CD4-positive, CD25-positive, alpha-beta regulatory T cell (primary cell): ENCODE data around the gene FRMD5. TPM values are rescaled to one million over a fixed set of nuclear protein-coding genes. Genes with fewer than 3 reads are reported as not detected.
A peak's percentile ranks its signal among the peaks of the same experiment; 100 is the strongest.
"Not testable (repeated sequence)": the region's sequence is repeated elsewhere in the genome, so short reads cannot be mapped to it uniquely, and the experiment has no call there.

ENCODE experiments used
- ATAC-seq, 2 donors: fragments of 150-1000 bp; cut with Tn5 transposase; one replicate each; pipeline ENCODE4 v1.10.0; 2021; ENCODE audit warnings: low read depth in 2 of 2, moderate number of reproducible peaks in 2 of 2, moderate library complexity in 1 of 2
- DNase-seq, 3 donors: peaks; one replicate each; pipeline versions ENCODE4 v3.0.0 to v3.0.0-alpha.2; 2012 to 2022; ENCODE audit warnings: mixed read lengths in 1 of 3
- H3K27ac ChIP-seq: one replicate; pipeline ENCODE4 v1.7.0; 2013; ENCODE audit warnings: mild to moderate bottlenecking, low read length; ENCODE audit not compliant: insufficient read depth, poor library complexity, severe bottlenecking
- H3K27me3 ChIP-seq: one replicate; pipeline ENCODE4 v1.7.0; 2013; ENCODE audit warnings: low read length; ENCODE audit not compliant: control insufficient read depth, insufficient read depth
- H3K36me3 ChIP-seq: one replicate; pipeline ENCODE4 v1.7.0; 2013; ENCODE audit warnings: mild to moderate bottlenecking, low read length, moderate library complexity; ENCODE audit not compliant: control insufficient read depth, insufficient read depth
- H3K4me1 ChIP-seq: 2 replicates; pipeline ENCODE4 v1.7.0; 2013; ENCODE audit warnings: mild to moderate bottlenecking, low read length; ENCODE audit not compliant: insufficient read depth, control insufficient read depth, poor library complexity, severe bottlenecking
- H3K4me3 ChIP-seq: one replicate; pipeline ENCODE4 v1.7.0; 2013; ENCODE audit warnings: low read depth, mild to moderate bottlenecking, low read length, moderate library complexity
- H3K9me3 ChIP-seq, 2 experiments: 1 replicate in 1 of 2; 2 replicates in 1 of 2; pipeline ENCODE4 v1.7.0; 2013; ENCODE audit warnings: low read length in 2 of 2, mild to moderate bottlenecking in 1 of 2, moderate library complexity in 1 of 2; ENCODE audit not compliant: control insufficient read depth in 2 of 2
- H3K27ac Mint-ChIP-seq, 3 donors: one replicate each; pipeline ENCODE4 v1.8.0; 2020 to 2022; ENCODE audit warnings: mild to moderate bottlenecking in 3 of 3, mixed read lengths in 3 of 3, moderate library complexity in 2 of 3
- H3K27me3 Mint-ChIP-seq: one replicate; pipeline ENCODE4 v1.8.0; 2022; ENCODE audit warnings: mild to moderate bottlenecking, mixed read lengths
- H3K36me3 Mint-ChIP-seq: one replicate; pipeline ENCODE4 v1.8.0; 2020; ENCODE audit warnings: mixed read lengths
- H3K4me1 Mint-ChIP-seq, 4 donors: one replicate each; pipeline ENCODE4 v1.8.0; 2020 to 2022; ENCODE audit warnings: mixed read lengths in 4 of 4, mild to moderate bottlenecking in 1 of 4
- H3K4me3 Mint-ChIP-seq, 4 donors: one replicate each; pipeline ENCODE4 v1.8.0; 2020 to 2022; ENCODE audit warnings: mild to moderate bottlenecking in 4 of 4, mixed read lengths in 4 of 4, moderate library complexity in 3 of 4
- H3K9me3 Mint-ChIP-seq, 7 donors: one replicate each; pipeline ENCODE4 v1.8.0; 2020 to 2022; ENCODE audit warnings: mixed read lengths in 7 of 7, mild to moderate bottlenecking in 3 of 7, moderate library complexity in 2 of 7
- polyA plus RNA-seq, 4 donors: library from polyadenylated mRNA; unstranded; fragments of 300-500 nt; fragmentation: Illumina TruSeq; gene quantifications; one replicate each; pipeline ENCODE4 v1.2.3, GENCODE V29; 2021
- total RNA-seq: library from RNA; stranded (reverse); gene quantifications from one replicate; pipeline ENCODE4 v1.2.3, GENCODE V29; 2022

Gene FRMD5
- not detected for total RNA-seq
- 1 to 10 TPM in 1 of 4 donors, under 1 TPM in 3; 0.24 to 1.1 (median 0.35) TPM for polyA plus RNA-seq

GRCh38 chr15:44195151-44195740 is at the start of gene FRMD5:
TSS of gene FRMD5 (minus strand) at chr15:44195271.
- peaks cover 7 to 25% (median 15%) of the 10 kb centered on the region in 4 donors for H3K4me1 Mint-ChIP-seq
- DNase-seq (peak; percentile 74 to 94 (median 84)), ATAC-seq (peak; percentile 92 to 93)
- no peaks in the 10 kb centered on the region for H3K36me3 Mint-ChIP-seq
- peaks cover 0 to 3% (median 0%) of the 10 kb centered on the region in 7 donors for H3K9me3 Mint-ChIP-seq
- H3K27me3 Mint-ChIP-seq = peaks cover 87% of the 10 kb centered on the region
- Histone ChIP-seq H3K9me3 (no peaks in the 10 kb centered on the region), H3K36me3 (no peaks in the 10 kb centered on the region), H3K4me3 (peak within 1 kb of the TSS; percentile 51), H3K27ac (no peak within 1 kb of the TSS), H3K4me1 (peaks cover 18% of the 10 kb centered on the region), H3K27me3 (peaks cover 49% of the 10 kb centered on the region)
- peak within 1 kb of the TSS; percentile 88 to 95 (median 90) for H3K4me3 Mint-ChIP-seq
- H3K27ac Mint-ChIP-seq = peak within 1 kb of the TSS in 2 of 3 donors; percentile 63 to 67

GRCh38 chr15:44243829-44244228 is 48.8 kb upstream of the FRMD5 start:
- no peak for ATAC-seq
- no peaks in the 10 kb centered on the region for H3K4me1 ChIP-seq
- peaks cover 2% of the 10 kb centered on the region for H3K27me3 ChIP-seq
- H3K9me3 ChIP-seq = no peaks in the 10 kb centered on the region
- DNase-seq = no peak
- H3K36me3 ChIP-seq = no peaks in the 10 kb centered on the region
- no peak overlapping the region for H3K27ac ChIP-seq
- H3K9me3 Mint-ChIP-seq = peaks cover 0 to 5% (median 0%) of the 10 kb centered on the region in 7 donors
- no peak overlapping the region for H3K4me3 Mint-ChIP-seq
- no peak overlapping the region for H3K27ac Mint-ChIP-seq
- H3K4me3 ChIP-seq = no peak overlapping the region
- H3K4me1 Mint-ChIP-seq = no peaks in the 10 kb centered on the region
- peaks cover 20% of the 10 kb centered on the region for H3K27me3 Mint-ChIP-seq
- H3K36me3 Mint-ChIP-seq = no peaks in the 10 kb centered on the region

GRCh38 chr15:44243141-44243540 is 48.1 kb upstream of the FRMD5 start:
- Mint-ChIP-seq H3K9me3 (peaks cover 0 to 5% (median 0%) of the 10 kb centered on the region in 7 donors), H3K27ac (no peak overlapping the region), H3K4me3 (no peak overlapping the region), H3K4me1 (no peaks in the 10 kb centered on the region), H3K36me3 (no peaks in the 10 kb centered on the region), H3K27me3 (peaks cover 20% of the 10 kb centered on the region)
- DNase-seq (no peak), ATAC-seq (no peak)
- H3K4me1 ChIP-seq = no peaks in the 10 kb centered on the region
- H3K27me3 ChIP-seq = peaks cover 7% of the 10 kb centered on the region
- H3K9me3 ChIP-seq = no peaks in the 10 kb centered on the region
- no peaks in the 10 kb centered on the region for H3K36me3 ChIP-seq
- no peak overlapping the region for H3K27ac ChIP-seq
- H3K4me3 ChIP-seq = no peak overlapping the region

- H3K4me3 Mint-ChIP-seq = no peak overlapping the region
- Histone ChIP-seq H3K4me3 (no peak overlapping the region), H3K27ac (no peak overlapping the region), H3K9me3 (no peaks in the 10 kb centered on the region), H3K36me3 (no peaks in the 10 kb centered on the region), H3K4me1 (no peaks in the 10 kb centered on the region), H3K27me3 (no peaks in the 10 kb centered on the region)
- DNase-seq = no peak
- peaks cover 41% of the 10 kb centered on the region for H3K27me3 Mint-ChIP-seq
- ATAC-seq = no peak
- H3K4me1 Mint-ChIP-seq = no peaks in the 10 kb centered on the region
- no peak overlapping the region for H3K27ac Mint-ChIP-seq
- peaks cover 0 to 2% (median 0%) of the 10 kb centered on the region in 7 donors for H3K9me3 Mint-ChIP-seq
- no peaks in the 10 kb centered on the region for H3K36me3 Mint-ChIP-seq
Measured at GRCh38 chr15:44231842-44232241, 36.8 kb upstream of the FRMD5 start.

- not testable (repeated sequence) for H3K4me1 ChIP-seq, H3K27ac Mint-ChIP-seq, H3K9me3 Mint-ChIP-seq, H3K4me3 ChIP-seq, H3K27me3 ChIP-seq, H3K36me3 ChIP-seq, H3K36me3 Mint-ChIP-seq, H3K9me3 ChIP-seq, DNase-seq, H3K27ac ChIP-seq, H3K4me1 Mint-ChIP-seq, ATAC-seq, H3K4me3 Mint-ChIP-seq
- peaks cover 42% of the 10 kb centered on the region for H3K27me3 Mint-ChIP-seq
Measured at GRCh38 chr15:44229301-44229700, 34.2 kb upstream of the FRMD5 start.

- no peak overlapping the region for H3K27ac Mint-ChIP-seq
- H3K4me1 Mint-ChIP-seq = no peaks in the 10 kb centered on the region
- H3K9me3 Mint-ChIP-seq = peaks cover 0 to 3% (median 0%) of the 10 kb centered on the region in 7 donors
- H3K4me3 Mint-ChIP-seq = no peak overlapping the region
- no peak for DNase-seq
- ATAC-seq = no peak
- peaks cover 41% of the 10 kb centered on the region for H3K27me3 Mint-ChIP-seq
- no peaks in the 10 kb centered on the region for H3K4me1 ChIP-seq
- H3K36me3 Mint-ChIP-seq = no peaks in the 10 kb centered on the region
- no peak overlapping the region for H3K27ac ChIP-seq
- peaks cover 7% of the 10 kb centered on the region for H3K27me3 ChIP-seq
- H3K4me3 ChIP-seq = no peak overlapping the region
- H3K36me3 ChIP-seq = no peaks in the 10 kb centered on the region
- no peaks in the 10 kb centered on the region for H3K9me3 ChIP-seq
Measured at GRCh38 chr15:44227584-44227983, 32.5 kb upstream of the FRMD5 start.

- H3K4me1 Mint-ChIP-seq, H3K36me3 Mint-ChIP-seq, DNase-seq, H3K27ac Mint-ChIP-seq, H3K4me3 ChIP-seq, ATAC-seq, H3K27ac ChIP-seq, H3K4me3 Mint-ChIP-seq, H3K9me3 ChIP-seq, H3K9me3 Mint-ChIP-seq, H3K27me3 ChIP-seq, H3K4me1 ChIP-seq, H3K36me3 ChIP-seq: not testable (repeated sequence)
- H3K27me3 Mint-ChIP-seq = peaks cover 45% of the 10 kb centered on the region
Measured at GRCh38 chr15:44227001-44227400, 31.9 kb upstream of the FRMD5 start.

GRCh38 chr15:44222478-44222877 is 27.4 kb upstream of the FRMD5 start:
- H3K4me1 Mint-ChIP-seq = peaks cover 0 to 2% (median 1%) of the 10 kb centered on the region in 4 donors
- no peak overlapping the region for H3K4me3 ChIP-seq
- H3K36me3 Mint-ChIP-seq = no peaks in the 10 kb centered on the region
- no peak overlapping the region for H3K4me3 Mint-ChIP-seq
- no peaks in the 10 kb centered on the region for H3K36me3 ChIP-seq
- no peak overlapping the region for H3K27ac ChIP-seq
- H3K27ac Mint-ChIP-seq = no peak overlapping the region
- H3K9me3 ChIP-seq = no peaks in the 10 kb centered on the region
- DNase-seq (no peak), ATAC-seq (no peak)
- H3K27me3 Mint-ChIP-seq = peaks cover 39% of the 10 kb centered on the region
- peaks cover 0 to 2% (median 0%) of the 10 kb centered on the region in 7 donors for H3K9me3 Mint-ChIP-seq
- H3K27me3 ChIP-seq = peaks cover 12% of the 10 kb centered on the region
- H3K4me1 ChIP-seq = no peaks in the 10 kb centered on the region
